GM23248 (cell line): ENCODE data around the gene CNST.

Experiments
- EZH2 ChIP-seq: fragments of 200-600 bp; sonication (generic); IDR thresholded peaks from 2 replicates; pipeline ENCODE4 v1.6.1; 2018; ENCODE audit warnings: antibody characterized with exemption, mild to moderate bottlenecking; ENCODE audit not compliant: insufficient read depth, poor library complexity, severe bottlenecking
- EZH2phosphoT487 ChIP-seq: fragments of 200-600 bp; sonication (generic); IDR thresholded peaks from 2 replicates; pipeline ENCODE4 v1.6.1; 2018; ENCODE audit warnings: antibody characterized with exemption, moderate library complexity, mild to moderate bottlenecking, low read depth; ENCODE audit not compliant: insufficient read depth

DNA sequence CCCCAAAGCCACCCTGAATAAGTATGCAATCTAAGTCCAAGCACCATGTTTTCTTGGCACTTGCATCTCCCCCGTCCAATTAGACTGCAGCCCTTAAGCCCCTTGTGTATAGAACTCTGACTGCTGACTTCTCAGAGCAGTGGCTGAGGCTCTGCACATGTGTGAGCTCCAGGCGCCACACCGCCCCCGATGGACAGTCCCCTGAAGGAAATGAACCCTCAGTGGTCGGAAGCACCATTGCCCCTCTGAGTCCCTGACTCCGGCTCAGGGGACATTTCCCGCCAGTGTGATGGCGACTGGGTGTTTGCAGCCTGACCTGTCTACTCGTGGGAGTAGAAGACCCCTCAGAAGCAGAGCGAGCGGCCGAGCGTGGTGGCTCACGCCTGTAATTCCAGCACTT lies 120.7 kb downstream of the CNST start:
- TF ChIP-seq EZH2phosphoT487 (no peak), EZH2 (no peak)
